COR-L47 (cell line): ENCODE data around the gene ZNF699.
"Not testable (repeated sequence)": the region's sequence is repeated elsewhere in the genome, so short reads cannot be mapped to it uniquely, and the experiment has no call there.

Experiments used
- DNase-seq: peaks from one replicate; lab custom pipeline; 2025; lab: John Stamatoyannopoulos, UW

Gene ZNF699

DNA sequence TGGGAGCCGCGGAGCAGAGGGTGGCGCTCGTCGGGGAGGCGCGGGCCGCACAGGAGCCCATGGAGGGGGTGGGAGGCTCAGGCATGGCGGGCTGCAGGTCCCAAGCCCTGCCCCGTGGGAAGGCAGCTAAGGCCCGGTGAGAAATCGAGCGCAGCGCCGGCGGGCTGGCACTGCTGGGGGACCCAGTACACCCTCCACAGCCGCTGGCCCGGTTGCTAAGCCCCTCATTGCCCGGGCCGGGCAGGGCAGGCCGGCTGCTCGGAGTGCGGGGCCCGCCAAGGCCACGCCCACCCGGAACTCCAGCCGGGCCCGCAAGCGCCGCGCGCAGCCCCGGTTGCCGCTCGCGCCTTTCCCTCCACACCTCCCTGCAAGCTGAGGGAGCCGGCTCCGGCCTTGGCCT lies 26.2 kb downstream of the ZNF699 start:
- DNase-seq, result not testable (repeated sequence)

DNA sequence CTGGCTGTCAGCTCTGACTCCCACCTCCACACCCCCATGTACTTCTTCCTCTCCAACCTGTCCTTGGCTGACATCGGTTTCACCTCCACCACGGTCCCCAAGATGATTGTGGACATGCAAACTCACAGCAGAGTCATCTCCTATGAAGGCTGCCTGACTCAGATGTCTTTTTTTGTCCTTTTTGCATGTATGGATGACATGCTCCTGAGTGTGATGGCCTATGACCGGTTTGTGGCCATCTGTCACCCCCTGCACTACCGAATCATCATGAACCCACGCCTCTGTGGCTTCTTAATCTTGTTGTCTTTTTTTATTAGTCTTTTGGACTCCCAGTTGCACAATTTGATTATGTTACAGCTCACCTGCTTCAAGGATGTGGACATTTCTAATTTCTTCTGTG lies 58.4 kb downstream of the ZNF699 start:
- no peak for DNase-seq

DNA sequence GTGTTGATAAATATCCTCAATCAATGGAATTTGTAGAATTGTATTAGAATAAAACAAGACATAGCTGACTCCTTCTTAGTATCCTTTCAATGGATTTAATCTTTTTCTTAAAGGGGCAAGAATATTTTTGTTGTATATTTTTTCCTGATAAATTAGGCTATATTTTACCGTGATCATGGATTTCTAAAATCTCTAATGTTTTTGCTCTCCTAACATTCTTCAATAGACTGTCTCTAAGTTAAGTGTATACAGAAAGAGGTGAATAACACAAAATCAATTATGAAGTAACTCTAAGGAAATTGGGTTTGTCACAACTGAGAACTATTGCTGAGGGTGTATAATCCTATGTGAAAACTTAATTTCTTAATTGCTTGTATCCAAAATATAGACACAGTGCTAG lies 59.0 kb downstream of the ZNF699 start, which contains the start of gene OR7E24:
Gene OR7E24 (plus strand): TSS at position 301 of the 400 bp plus-strand sequence. CDS start 114 bp downstream, outside the sequence.
- no peak for DNase-seq
